Smooth muscle cell (in vitro differentiated cells): Measurements from ENCODE around the gene ERG. TPM values are rescaled to one million over a fixed set of nuclear protein-coding genes. Genes with fewer than 3 reads are reported as not detected.

Experiments
- DNase-seq: peaks from one replicate; lab custom pipeline; 2025; ENCODE audit not compliant: unreplicated experiment; lab: John Stamatoyannopoulos, UW
- H2AFZ ChIP-seq: fragments of 200-600 bp; sonication (generic); 2 replicates; pipeline ENCODE4 v1.6.0; 2016; ENCODE audit warnings: antibody characterized with exemption, low read depth, mild to moderate bottlenecking
- H3F3A ChIP-seq: fragments of 200-600 bp; sonication (generic); 2 replicates; pipeline ENCODE4 v1.6.0; 2017; ENCODE audit warnings: antibody characterized with exemption, low read depth
- H3K27ac ChIP-seq: fragments of 200-600 bp; sonication (generic); 2 replicates; pipeline ENCODE4 v1.5.1; 2016; ENCODE audit warnings: low read depth, mild to moderate bottlenecking
- H3K27me3 ChIP-seq: fragments of 200-600 bp; sonication (generic); 2 replicates; pipeline ENCODE4 v1.6.1; 2016; ENCODE audit warnings: low read depth, mild to moderate bottlenecking
- H3K36me3 ChIP-seq: fragments of 200-600 bp; sonication (generic); 2 replicates; pipeline ENCODE4 v1.5.1; 2016; ENCODE audit warnings: low read depth
- H3K4me1 ChIP-seq: fragments of 200-600 bp; sonication (generic); 2 replicates; pipeline ENCODE4 v1.5.1; 2016; ENCODE audit warnings: low read depth
- H3K4me2 ChIP-seq: fragments of 200-600 bp; sonication (generic); 2 replicates; pipeline ENCODE4 v1.6.0; 2016; ENCODE audit warnings: mild to moderate bottlenecking
- H3K4me3 ChIP-seq: fragments of 200-600 bp; sonication (generic); 2 replicates; pipeline ENCODE4 v1.5.1; 2016; ENCODE audit warnings: mild to moderate bottlenecking
- H3K79me2 ChIP-seq: fragments of 200-600 bp; sonication (generic); 2 replicates; pipeline ENCODE4 v1.6.0; 2016; ENCODE audit warnings: low read depth, mild to moderate bottlenecking
- H3K9ac ChIP-seq: fragments of 200-600 bp; sonication (generic); 2 replicates; pipeline ENCODE4 v1.6.0; 2016; ENCODE audit warnings: low read depth
- H3K9me3 ChIP-seq: fragments of 200-600 bp; sonication (generic); replicated peaks from 2 replicates; pipeline ENCODE4 v1.5.1; 2016; ENCODE audit warnings: low read depth
- H4K20me1 ChIP-seq: fragments of 200-600 bp; sonication (generic); 2 replicates; pipeline ENCODE4 v1.6.0; 2016; ENCODE audit warnings: low read depth
- WGBS: methylation state at CpG from one replicate; pipeline ENCODE4 v1.1.7; 2016; ENCODE audit warnings: low lambda C conversion rate; 5-methylcytosine and 5-hydroxymethylcytosine counted together
- polyA plus RNA-seq: library from polyadenylated mRNA; unstranded; fragments of >200 nt; fragmentation: Nextera tagmentation; extraction: Ambion mirVana; gene quantifications from 2 replicates; pipeline ENCODE4 v1.2.1, GENCODE V29; 2016
- total RNA-seq: library from RNA; depleted of rRNA; stranded (reverse); fragments of >200 nt; gene quantifications from 2 replicates; pipeline ENCODE4 v1.2.3, GENCODE V29; 2014
- TF ChIP-seq, protein P1 (sequence below): fragments of 200-600 bp; sonication (generic); IDR thresholded peaks from 2 replicates; pipeline ENCODE4 v1.5.1; 2017; ENCODE audit warnings: borderline replicate concordance, mild to moderate bottlenecking, antibody characterized with exemption; ENCODE audit not compliant: insufficient read depth, poor library complexity, severe bottlenecking

Gene ERG
- total and polyA plus RNA-seq, 2 experiments from 2014 or later: 11.0 to 14.4 TPM

DNA sequence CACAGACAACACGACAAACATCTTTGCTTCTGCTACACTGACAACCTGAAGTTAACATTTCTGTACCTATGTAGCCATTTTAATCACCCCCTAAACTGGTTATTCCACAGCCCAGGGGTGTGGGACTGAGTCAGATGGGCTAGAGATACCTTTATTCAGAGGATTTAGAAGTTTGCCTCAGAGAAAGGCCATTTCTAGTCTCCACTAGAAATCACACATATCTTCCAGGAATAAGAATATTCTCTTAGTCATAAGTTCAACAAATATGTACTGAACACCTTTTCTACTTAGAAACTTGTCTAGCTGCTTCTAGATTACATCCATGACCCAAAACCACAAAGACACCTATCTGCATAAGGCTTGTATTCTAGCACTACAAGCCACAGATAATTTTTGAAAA is 38.8 kb downstream of the ERG start:
- DNase-seq: no peak
- Histone ChIP-seq H3K27ac (no peak overlapping the region), H3K9ac (no peak overlapping the region), H4K20me1 (no peaks in the 10 kb centered on the region), H3K36me3 (no peaks in the 10 kb centered on the region), H3K79me2 (no peaks in the 10 kb centered on the region), H3F3A (no peaks in the 10 kb centered on the region), H3K9me3 (no peaks in the 10 kb centered on the region), H3K27me3 (no peaks in the 10 kb centered on the region), H2AFZ (no peak overlapping the region), H3K4me2 (no peak overlapping the region), H3K4me3 (no peak overlapping the region), H3K4me1 (no peaks in the 10 kb centered on the region)
- 97% methylated on average over 1 of the region's 1 CpG for WGBS
- TF ChIP-seq, protein P1, sequence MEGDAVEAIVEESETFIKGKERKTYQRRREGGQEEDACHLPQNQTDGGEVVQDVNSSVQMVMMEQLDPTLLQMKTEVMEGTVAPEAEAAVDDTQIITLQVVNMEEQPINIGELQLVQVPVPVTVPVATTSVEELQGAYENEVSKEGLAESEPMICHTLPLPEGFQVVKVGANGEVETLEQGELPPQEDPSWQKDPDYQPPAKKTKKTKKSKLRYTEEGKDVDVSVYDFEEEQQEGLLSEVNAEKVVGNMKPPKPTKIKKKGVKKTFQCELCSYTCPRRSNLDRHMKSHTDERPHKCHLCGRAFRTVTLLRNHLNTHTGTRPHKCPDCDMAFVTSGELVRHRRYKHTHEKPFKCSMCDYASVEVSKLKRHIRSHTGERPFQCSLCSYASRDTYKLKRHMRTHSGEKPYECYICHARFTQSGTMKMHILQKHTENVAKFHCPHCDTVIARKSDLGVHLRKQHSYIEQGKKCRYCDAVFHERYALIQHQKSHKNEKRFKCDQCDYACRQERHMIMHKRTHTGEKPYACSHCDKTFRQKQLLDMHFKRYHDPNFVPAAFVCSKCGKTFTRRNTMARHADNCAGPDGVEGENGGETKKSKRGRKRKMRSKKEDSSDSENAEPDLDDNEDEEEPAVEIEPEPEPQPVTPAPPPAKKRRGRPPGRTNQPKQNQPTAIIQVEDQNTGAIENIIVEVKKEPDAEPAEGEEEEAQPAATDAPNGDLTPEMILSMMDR: no peak

DNA sequence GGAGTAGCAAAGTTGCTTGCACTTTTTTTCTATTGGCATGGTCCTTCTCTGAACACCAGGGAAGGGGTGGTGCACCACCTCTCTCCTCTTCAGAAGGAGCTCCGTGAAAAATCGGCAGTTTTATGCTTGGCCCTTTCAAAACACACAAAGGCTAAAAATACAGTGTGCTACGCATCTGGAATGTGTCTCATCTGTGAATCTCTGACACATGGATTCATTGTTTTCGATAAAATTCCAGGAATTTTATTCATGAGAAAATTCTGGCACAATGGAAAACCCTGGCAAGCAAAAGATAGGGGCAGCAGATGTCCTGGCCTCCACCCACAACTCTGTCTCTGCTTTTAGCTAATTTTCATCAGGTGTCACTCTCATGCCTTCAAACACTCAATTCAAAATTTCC is 42.9 kb downstream of the ERG start:
- Histone ChIP-seq H3K9ac (no peak overlapping the region), H3K4me3 (no peak overlapping the region), H3K79me2 (no peaks in the 10 kb centered on the region), H3K4me2 (no peak overlapping the region), H3K9me3 (no peaks in the 10 kb centered on the region), H3F3A (no peaks in the 10 kb centered on the region), H2AFZ (no peak overlapping the region), H3K4me1 (no peaks in the 10 kb centered on the region), H4K20me1 (no peaks in the 10 kb centered on the region), H3K27me3 (no peaks in the 10 kb centered on the region), H3K27ac (no peak overlapping the region), H3K36me3 (no peaks in the 10 kb centered on the region)
- no peak for DNase-seq
- WGBS: 94% methylated on average over 4 of the region's 4 CpGs
- TF ChIP-seq, protein P1: no peak

DNA sequence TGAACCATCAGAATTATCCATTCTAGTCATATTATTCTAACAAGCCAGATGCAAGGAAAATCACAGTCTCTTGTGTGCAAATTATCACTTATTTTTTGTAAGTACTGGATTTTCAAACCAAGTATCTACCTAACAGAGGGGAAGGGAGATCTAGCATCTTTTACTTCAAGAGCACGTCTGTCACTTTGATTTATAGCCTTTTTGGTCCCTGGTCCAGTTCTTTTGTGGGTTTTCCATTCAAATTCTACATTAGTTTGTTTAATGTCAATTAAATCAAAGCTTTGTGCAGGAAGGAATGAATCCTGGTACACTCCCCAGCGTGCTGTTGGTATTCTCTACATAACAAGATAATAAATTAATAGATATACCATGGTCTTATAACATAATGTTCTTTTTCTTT is 43.6 kb downstream of the ERG start:
- TF ChIP-seq, protein P1: no peak
- Histone ChIP-seq H3K36me3 (no peaks in the 10 kb centered on the region), H3K4me2 (no peak overlapping the region), H3K9ac (no peak overlapping the region), H3K27me3 (no peaks in the 10 kb centered on the region), H3K27ac (no peak overlapping the region), H2AFZ (no peak overlapping the region), H3K4me1 (no peaks in the 10 kb centered on the region), H4K20me1 (no peaks in the 10 kb centered on the region), H3K4me3 (no peak overlapping the region), H3F3A (no peaks in the 10 kb centered on the region), H3K79me2 (no peaks in the 10 kb centered on the region), H3K9me3 (no peaks in the 10 kb centered on the region)
- 78% methylated on average over 2 of the region's 2 CpGs for WGBS
- DNase-seq: no peak

DNA sequence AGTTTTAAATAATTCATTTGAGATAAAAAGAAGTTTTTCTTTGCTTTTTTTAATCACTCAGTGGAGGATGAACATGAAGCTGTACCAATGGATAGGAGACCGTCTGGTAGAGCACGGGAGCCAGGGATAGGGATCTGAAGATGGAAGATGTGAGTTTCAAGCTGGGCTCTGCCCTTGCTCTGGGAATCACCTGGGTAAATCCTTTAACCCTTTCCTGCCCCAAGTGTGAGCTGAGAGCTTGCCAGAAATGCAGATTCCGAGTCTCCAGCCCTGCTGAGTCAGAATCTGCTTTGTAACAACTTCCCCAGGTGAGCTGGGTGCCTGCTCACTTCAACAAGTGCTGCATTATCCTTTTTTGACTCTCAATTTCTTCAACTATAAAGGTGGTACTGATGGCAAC is 44.1 kb downstream of the ERG start:
- Histone ChIP-seq H2AFZ (no peak overlapping the region), H3K4me2 (no peak overlapping the region), H3K27me3 (no peaks in the 10 kb centered on the region), H3K4me1 (no peaks in the 10 kb centered on the region), H3F3A (no peaks in the 10 kb centered on the region), H3K9ac (no peak overlapping the region), H3K79me2 (no peaks in the 10 kb centered on the region), H3K9me3 (no peaks in the 10 kb centered on the region), H3K4me3 (no peak overlapping the region), H3K36me3 (no peaks in the 10 kb centered on the region), H3K27ac (no peak overlapping the region), H4K20me1 (no peaks in the 10 kb centered on the region)
- TF ChIP-seq, protein P1: no peak
- 41% methylated on average over 3 of the region's 3 CpGs for WGBS
- DNase-seq: no peak
